ENCODE measurements around the gene CMTR1. TPM values are rescaled to one million over a fixed set of nuclear protein-coding genes. Genes with fewer than 3 reads are reported as not detected.

The CMTR1 gene
- total RNA-seq, 2 experiments from 2014 or later: 49.9 to 50.6 TPM

DNA sequence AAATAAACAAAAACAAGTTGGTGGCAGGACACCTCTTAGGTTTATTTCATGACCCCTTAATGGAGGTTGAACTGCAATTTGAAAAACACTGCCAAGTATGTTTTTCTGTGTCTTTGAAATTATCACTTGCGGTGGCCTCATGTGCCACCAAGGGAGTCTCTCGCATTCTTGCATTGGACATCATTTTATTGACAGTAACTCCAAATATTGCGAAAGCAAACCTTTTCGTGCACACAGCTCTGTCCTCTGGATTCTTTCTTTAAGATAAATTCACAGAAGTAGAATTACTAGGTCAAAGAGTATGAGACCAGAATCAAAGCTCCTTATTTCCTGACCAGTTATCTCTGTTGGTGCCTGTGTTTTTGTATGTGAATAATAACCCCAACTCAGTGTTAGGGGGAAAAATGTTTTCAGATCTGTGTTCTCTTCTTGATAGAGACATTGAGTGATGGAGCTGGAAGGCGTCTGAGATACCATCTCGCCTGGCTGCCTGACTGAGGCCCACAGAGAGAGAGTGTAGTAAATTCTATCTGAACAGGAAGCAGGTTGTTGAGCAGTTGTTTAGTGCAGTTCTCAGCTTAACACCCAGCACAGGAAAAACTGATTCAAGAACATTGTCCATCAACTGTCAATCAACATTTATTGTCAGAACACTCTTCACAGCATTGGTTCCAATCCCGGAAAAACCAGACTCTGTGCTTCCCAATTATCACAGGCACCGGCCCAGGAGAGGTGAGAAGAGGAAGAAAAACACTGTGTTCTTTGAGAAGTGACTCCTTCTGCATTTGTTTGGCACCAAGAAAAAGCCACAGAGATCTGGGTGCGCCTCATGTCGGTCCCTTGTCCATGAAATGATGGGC lies 68.8 kb downstream of the CMTR1 start:
- CTCF ChIA-PET: interaction anchor here (0.9 to 4.8 kb wide), 6 partner anchors 10 to 196 kb away, joined by 3 to 30 read pairs (median 6); partner anchors contain the start of gene MDGA1
- TF ChIP-seq, protein P1, sequence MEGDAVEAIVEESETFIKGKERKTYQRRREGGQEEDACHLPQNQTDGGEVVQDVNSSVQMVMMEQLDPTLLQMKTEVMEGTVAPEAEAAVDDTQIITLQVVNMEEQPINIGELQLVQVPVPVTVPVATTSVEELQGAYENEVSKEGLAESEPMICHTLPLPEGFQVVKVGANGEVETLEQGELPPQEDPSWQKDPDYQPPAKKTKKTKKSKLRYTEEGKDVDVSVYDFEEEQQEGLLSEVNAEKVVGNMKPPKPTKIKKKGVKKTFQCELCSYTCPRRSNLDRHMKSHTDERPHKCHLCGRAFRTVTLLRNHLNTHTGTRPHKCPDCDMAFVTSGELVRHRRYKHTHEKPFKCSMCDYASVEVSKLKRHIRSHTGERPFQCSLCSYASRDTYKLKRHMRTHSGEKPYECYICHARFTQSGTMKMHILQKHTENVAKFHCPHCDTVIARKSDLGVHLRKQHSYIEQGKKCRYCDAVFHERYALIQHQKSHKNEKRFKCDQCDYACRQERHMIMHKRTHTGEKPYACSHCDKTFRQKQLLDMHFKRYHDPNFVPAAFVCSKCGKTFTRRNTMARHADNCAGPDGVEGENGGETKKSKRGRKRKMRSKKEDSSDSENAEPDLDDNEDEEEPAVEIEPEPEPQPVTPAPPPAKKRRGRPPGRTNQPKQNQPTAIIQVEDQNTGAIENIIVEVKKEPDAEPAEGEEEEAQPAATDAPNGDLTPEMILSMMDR (IDR thresholded peaks at IDR 0.05): no peak
- peaks cover 8% of the 10 kb centered on the region for H3K36me3 Mint-ChIP-seq (ENCODE audit: low read depth)
- peak; percentile 52 for DNase-seq
- H3K4me1 Mint-ChIP-seq (ENCODE audit: low read depth): peaks cover 87% of the 10 kb centered on the region
- peak overlapping the region; percentile 50 for H3K4me3 Mint-ChIP-seq
- no peaks in the 10 kb centered on the region for H3K27me3 Mint-ChIP-seq
- H3K9me3 Mint-ChIP-seq: peaks cover 4% of the 10 kb centered on the region
- POLR2A ChIA-PET: interaction anchor here (1.1 to 9.6 kb wide), 5 partner anchors 10 to 330 kb away, joined by 3 to 109 read pairs (median 10); no protein-coding TSS in a partner anchor
- peak; percentile 14 for ATAC-seq
- intact Hi-C loops (cut with micrococcal nuclease): no loop called here
- H3K27ac Mint-ChIP-seq: peak overlapping the region; percentile 99

DNA sequence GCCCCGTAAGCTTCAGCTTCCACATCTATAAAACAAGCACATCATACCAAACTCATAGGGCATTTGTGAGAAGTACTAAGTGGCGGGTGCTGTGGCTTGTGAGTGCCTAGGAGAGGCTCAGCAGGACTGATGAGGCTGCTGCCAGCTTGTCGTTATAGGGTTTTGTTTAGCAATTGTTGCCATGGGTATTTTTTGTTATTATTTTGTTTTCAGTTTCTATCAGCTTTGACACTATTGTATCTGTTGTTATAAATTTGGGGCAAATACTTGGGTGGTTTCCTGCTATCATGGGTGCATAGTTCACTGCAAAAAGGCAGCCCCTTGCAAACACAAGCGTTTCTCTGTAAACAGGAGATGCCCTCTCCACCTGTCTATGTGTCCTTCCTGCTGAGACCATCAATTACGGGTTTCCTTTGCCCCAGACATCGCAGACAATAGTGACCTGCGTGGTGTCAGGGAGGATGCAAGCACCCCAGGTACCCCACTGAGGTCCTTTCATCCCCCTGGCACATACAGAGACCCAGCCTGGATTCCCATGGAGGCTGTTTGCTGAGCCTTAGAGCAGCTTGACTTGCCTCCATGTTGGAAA lies 69.8 kb downstream of the CMTR1 start:
- CTCF ChIA-PET: interaction anchor here (0.9 to 4.8 kb wide), 6 partner anchors 11 to 195 kb away, joined by 3 to 30 read pairs (median 6); partner anchors contain the start of gene MDGA1

DNA sequence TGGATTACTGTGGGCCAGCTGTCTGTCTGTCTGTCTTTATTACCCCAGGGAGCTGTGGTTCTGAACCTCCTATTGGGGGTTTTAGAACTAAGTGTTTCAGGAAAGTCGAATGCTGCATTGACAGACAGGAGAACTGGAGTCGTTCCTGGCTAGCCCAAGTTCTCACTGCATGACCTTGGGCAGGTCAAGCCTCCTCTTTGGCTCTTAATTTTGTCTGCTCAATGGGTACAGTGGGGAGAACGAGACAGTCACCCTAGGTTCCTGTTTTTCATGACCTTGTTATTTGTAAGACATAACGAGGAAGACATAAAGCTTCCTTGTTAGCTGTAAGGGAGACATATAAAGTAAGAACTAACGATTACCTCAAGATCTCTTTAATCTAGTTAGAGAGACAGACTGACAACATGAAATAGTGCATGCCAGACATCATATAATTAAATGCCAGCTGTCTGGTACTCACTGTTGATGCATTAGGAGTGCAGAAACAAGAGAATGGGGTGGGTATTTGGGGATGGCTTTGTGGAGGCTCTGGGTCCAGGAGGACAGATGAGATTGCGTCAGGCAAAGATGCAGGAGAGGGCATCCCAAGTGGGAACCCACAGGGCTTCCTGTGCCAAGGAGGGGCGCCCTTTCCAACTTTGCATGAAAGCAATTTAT lies 70.4 kb downstream of the CMTR1 start:
- TF ChIP-seq, protein P1 (IDR thresholded peaks at IDR 0.05): no peak
- ChIA-PET POLR2A (interaction anchor here (0.6 to 9.6 kb wide), 4 partner anchors 8 to 14 kb away, joined by 4 to 109 read pairs (median 10); no protein-coding TSS in a partner anchor), CTCF (interaction anchor here (1.2 to 4.8 kb wide), 5 partner anchors 8 to 63 kb away, joined by 3 to 30 read pairs (median 9); no protein-coding TSS in a partner anchor)
- Mint-ChIP-seq H3K36me3 (ENCODE audit: low read depth) (peaks cover 2% of the 10 kb centered on the region), H3K4me1 (ENCODE audit: low read depth) (peaks cover 84% of the 10 kb centered on the region), H3K9me3 (peaks cover 4% of the 10 kb centered on the region), H3K4me3 (peak overlapping the region; percentile 50), H3K27me3 (no peaks in the 10 kb centered on the region), H3K27ac (peak overlapping the region; percentile 96)
- no peak for ATAC-seq
- DNase-seq: no peak
- intact Hi-C loops (cut with micrococcal nuclease): no loop called here

More for the DNA sequence above, 69.8 kb downstream of the CMTR1 start:
- intact Hi-C loops (cut with micrococcal nuclease): no loop called here
- H3K4me3 Mint-ChIP-seq: peak overlapping the region; percentile 50
- H3K27ac Mint-ChIP-seq: peak overlapping the region; percentile 96
- no peaks in the 10 kb centered on the region for H3K27me3 Mint-ChIP-seq
- ATAC-seq (peak; percentile 28), DNase-seq (peak; percentile 64)
- peaks cover 4% of the 10 kb centered on the region for H3K9me3 Mint-ChIP-seq
- POLR2A ChIA-PET: interaction anchor here (1.6 to 9.6 kb wide), 5 partner anchors 8 to 15 kb away, joined by 9 to 109 read pairs (median 10); no protein-coding TSS in a partner anchor
- peaks cover 6% of the 10 kb centered on the region for H3K36me3 Mint-ChIP-seq (ENCODE audit: low read depth)
- peaks cover 84% of the 10 kb centered on the region for H3K4me1 Mint-ChIP-seq (ENCODE audit: low read depth)
- TF ChIP-seq, protein P1 (IDR thresholded peaks at IDR 0.05): no peak

- H3K4me1 Mint-ChIP-seq (ENCODE audit: low read depth): peaks cover 83% of the 10 kb centered on the region
- no peak overlapping the region for H3K4me3 Mint-ChIP-seq
These were observed 71.0 kb downstream of the CMTR1 start for GRCh38 chr6:37504024-37504423.

More at GRCh38 chr6:37504024-37504423, 71.0 kb downstream of the CMTR1 start:
- ChIA-PET CTCF (interaction anchor here (2.4 to 4.8 kb wide), 3 partner anchors 9 to 13 kb away, joined by 6 to 30 read pairs (median 9); no protein-coding TSS in a partner anchor), POLR2A (interaction anchor here (0.6 to 9.6 kb wide), 3 partner anchors 9 to 13 kb away, joined by 4 to 109 read pairs (median 10); no protein-coding TSS in a partner anchor)
- Mint-ChIP-seq H3K9me3 (peaks cover 4% of the 10 kb centered on the region), H3K27me3 (no peaks in the 10 kb centered on the region), H3K27ac (peak overlapping the region; percentile 96), H3K36me3 (ENCODE audit: low read depth) (peaks cover 2% of the 10 kb centered on the region)
- TF ChIP-seq, protein P1 (IDR thresholded peaks at IDR 0.05): no peak
- ATAC-seq: no peak
- intact Hi-C loops (cut with micrococcal nuclease): no loop called here
- DNase-seq: no peak
